ENCODE data around the gene SORCS2.

GRCh38 chr4:7379719-7380118, 187.4 kb downstream of the SORCS2 start:
- TF ChIP-seq, protein P1, sequence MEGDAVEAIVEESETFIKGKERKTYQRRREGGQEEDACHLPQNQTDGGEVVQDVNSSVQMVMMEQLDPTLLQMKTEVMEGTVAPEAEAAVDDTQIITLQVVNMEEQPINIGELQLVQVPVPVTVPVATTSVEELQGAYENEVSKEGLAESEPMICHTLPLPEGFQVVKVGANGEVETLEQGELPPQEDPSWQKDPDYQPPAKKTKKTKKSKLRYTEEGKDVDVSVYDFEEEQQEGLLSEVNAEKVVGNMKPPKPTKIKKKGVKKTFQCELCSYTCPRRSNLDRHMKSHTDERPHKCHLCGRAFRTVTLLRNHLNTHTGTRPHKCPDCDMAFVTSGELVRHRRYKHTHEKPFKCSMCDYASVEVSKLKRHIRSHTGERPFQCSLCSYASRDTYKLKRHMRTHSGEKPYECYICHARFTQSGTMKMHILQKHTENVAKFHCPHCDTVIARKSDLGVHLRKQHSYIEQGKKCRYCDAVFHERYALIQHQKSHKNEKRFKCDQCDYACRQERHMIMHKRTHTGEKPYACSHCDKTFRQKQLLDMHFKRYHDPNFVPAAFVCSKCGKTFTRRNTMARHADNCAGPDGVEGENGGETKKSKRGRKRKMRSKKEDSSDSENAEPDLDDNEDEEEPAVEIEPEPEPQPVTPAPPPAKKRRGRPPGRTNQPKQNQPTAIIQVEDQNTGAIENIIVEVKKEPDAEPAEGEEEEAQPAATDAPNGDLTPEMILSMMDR (IDR thresholded peaks at IDR 0.05) = no peak
- TF ChIP-seq POLR2A (IDR thresholded peaks at IDR 0.05) (no peak), POLR2AphosphoS5 (IDR thresholded peaks at IDR 0.05) (no peak)

All from breast epithelium (tissue), 3 donors.